WTC11 (cell line): Measurements from ENCODE around the gene GPN2. TPM values are rescaled to one million over a fixed set of nuclear protein-coding genes. Genes with fewer than 3 reads are reported as not detected.
A peak's percentile ranks its signal among the peaks of the same experiment; 100 is the strongest.

ENCODE experiments used
- ATAC-seq: fragments of 200-7000 bp; cut with Tn5 transposase; 2 replicates; pipeline ENCODE4 v1.10.0; 2021; ENCODE audit warnings: mild to moderate bottlenecking, moderate library complexity
- CTCF ChIA-PET: fragments of 300-600 bp; sonication (Branson Sonifier 250); formaldehyde crosslinking; loops from one replicate; lab custom pipeline; 2021; ENCODE audit warnings: antibody characterized with exemption; lab: Charles Lee
- POLR2A ChIA-PET: fragments of 350-600 bp; sonication (Branson Sonifier 250); formaldehyde crosslinking; loops from one replicate; lab custom pipeline; 2021; ENCODE audit warnings: antibody characterized with exemption; lab: Charles Lee
- DNase-seq: peaks from one replicate; pipeline ENCODE4 v3.0.0; 2021; ENCODE audit warnings: low spot score
- H3K27ac Mint-ChIP-seq: 2 replicates; pipeline ENCODE4 v1.8.0; 2021; ENCODE audit warnings: mixed read lengths
- H3K27me3 Mint-ChIP-seq: 2 replicates; pipeline ENCODE4 v1.8.0; 2021; ENCODE audit warnings: low read depth, mild to moderate bottlenecking, moderate library complexity, mixed read lengths
- H3K36me3 Mint-ChIP-seq: 2 replicates; pipeline ENCODE4 v1.8.0; 2021; ENCODE audit warnings: mixed read lengths
- H3K4me1 Mint-ChIP-seq: 2 replicates; pipeline ENCODE4 v1.8.0; 2022; ENCODE audit warnings: mixed read lengths
- H3K4me3 Mint-ChIP-seq: 2 replicates; pipeline ENCODE4 v1.8.0; 2021; ENCODE audit warnings: mild to moderate bottlenecking, moderate library complexity, mixed read lengths
- H3K9me3 Mint-ChIP-seq: 2 replicates; pipeline ENCODE4 v1.8.0; 2021; ENCODE audit warnings: mixed read lengths
- ATF3 ChIP-seq: sonication (generic); formaldehyde crosslinking; conservative IDR thresholded peaks from 2 replicates; pipeline ENCODE4 v1.8.1; 2022; ENCODE audit warnings: mild to moderate bottlenecking, missing genetic modification reagents
- ATF6 ChIP-seq: sonication (generic); formaldehyde crosslinking; IDR thresholded peaks from 2 replicates; pipeline ENCODE4 v1.8.1; 2023; ENCODE audit warnings: mild to moderate bottlenecking, missing genetic modification reagents
- ESRRA ChIP-seq: sonication (generic); formaldehyde crosslinking; IDR thresholded peaks from 2 replicates; pipeline ENCODE4 v1.8.1; 2022; ENCODE audit warnings: mild to moderate bottlenecking, missing genetic modification reagents, borderline replicate concordance
- GRHL2 ChIP-seq: fragments of 250-450 bp; sonication (Bioruptor Pico); IDR thresholded peaks from 2 replicates; pipeline ENCODE4 v1.8.0; 2022; ENCODE audit warnings: mild to moderate bottlenecking, moderate library complexity; ENCODE audit not compliant: insufficient replicate concordance, severe bottlenecking
- MXD4 ChIP-seq: fragments of 250-450 bp; sonication (Bioruptor Pico); IDR thresholded peaks from 2 replicates; pipeline ENCODE4 v1.8.0; 2021; ENCODE audit warnings: mild to moderate bottlenecking, moderate library complexity, borderline replicate concordance
- RORB ChIP-seq: fragments of 250-450 bp; sonication (Bioruptor Pico); IDR thresholded peaks from 2 replicates; pipeline ENCODE4 v1.9.0; 2021; ENCODE audit warnings: mild to moderate bottlenecking
- SMAD4 ChIP-seq: sonication (generic); formaldehyde crosslinking; IDR thresholded peaks from 2 replicates; pipeline ENCODE4 v1.8.0; 2022; ENCODE audit warnings: mild to moderate bottlenecking, missing genetic modification reagents
- TCF7 ChIP-seq: sonication (generic); formaldehyde crosslinking; IDR thresholded peaks from 2 replicates; pipeline ENCODE4 v1.8.0; 2022; ENCODE audit warnings: mild to moderate bottlenecking, low read depth, missing genetic modification reagents, moderate library complexity
- TEAD4 ChIP-seq: sonication (generic); formaldehyde crosslinking; IDR thresholded peaks from 2 replicates; pipeline ENCODE4 v1.8.0; 2022; ENCODE audit warnings: mild to moderate bottlenecking, missing genetic modification reagents
- ZNF219 ChIP-seq: sonication (generic); formaldehyde crosslinking; IDR thresholded peaks from 2 replicates; pipeline ENCODE4 v1.8.0; 2023; ENCODE audit warnings: missing genetic modification reagents, mild to moderate bottlenecking, borderline replicate concordance
- ZNF317 ChIP-seq: sonication (generic); formaldehyde crosslinking; IDR thresholded peaks from 2 replicates; pipeline ENCODE4 v1.8.1; 2023; ENCODE audit warnings: low read depth, mild to moderate bottlenecking, moderate library complexity, missing genetic modification reagents, borderline replicate concordance
- total RNA-seq: library from RNA; stranded (reverse); gene quantifications from 3 replicates; pipeline ENCODE4 v1.2.3, GENCODE V29; 2021
- TF ChIP-seq, protein P1 (sequence below): fragments of 250-450 bp; sonication (Bioruptor Pico); IDR thresholded peaks from 2 replicates; pipeline ENCODE4 v1.9.0; 2021; ENCODE audit warnings: mild to moderate bottlenecking
- TF ChIP-seq, protein P2 (sequence below): fragments of 250-450 bp; sonication (Bioruptor Pico); IDR thresholded peaks from 2 replicates; pipeline ENCODE4 v1.9.0; 2021; ENCODE audit warnings: moderate library complexity, mild to moderate bottlenecking, inconsistent platforms, borderline replicate concordance
- TF ChIP-seq, protein P3 (sequence below): sonication (generic); formaldehyde crosslinking; conservative IDR thresholded peaks from 2 replicates; pipeline ENCODE4 v1.8.1; 2023; ENCODE audit warnings: mild to moderate bottlenecking, low read depth, missing genetic modification reagents, moderate library complexity
- TF ChIP-seq, protein P4 (sequence below): fragments of 250-450 bp; sonication (Bioruptor Pico); IDR thresholded peaks from 2 replicates; pipeline ENCODE4 v1.8.0; 2021; ENCODE audit warnings: mild to moderate bottlenecking

Gene GPN2
- total RNA-seq, 1 experiment from 2014 or later: 38.5 TPM

DNA sequence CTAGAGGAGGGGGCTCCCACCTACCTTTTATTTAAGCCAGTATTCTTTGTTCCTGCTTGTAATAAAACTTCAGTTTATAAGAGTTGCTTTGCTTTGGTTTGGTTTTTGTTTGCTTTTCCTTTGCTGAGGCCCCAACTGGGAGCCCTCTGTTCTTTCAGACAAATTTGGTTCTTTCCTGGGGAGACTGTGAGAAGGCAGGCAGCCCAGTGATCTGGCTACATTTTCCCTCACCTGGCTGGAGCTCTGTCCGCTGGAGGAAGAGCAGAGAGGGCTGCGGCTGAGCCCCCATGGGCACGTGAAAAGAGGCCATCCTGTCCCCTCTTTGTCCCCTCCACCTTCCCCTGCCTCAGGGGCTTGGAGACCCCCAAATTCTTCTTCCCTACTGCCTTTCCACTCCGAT, 34.4 kb downstream of the GPN2 start:
- POLR2A ChIA-PET: interaction anchor here (0.5 to 0.6 kb wide), 2 partner anchors 68 to 403 kb away, joined by 3 to 4 read pairs; partner anchors contain the start of gene PIGV
- CTCF ChIA-PET: interaction anchor here (0.6 to 4.1 kb wide), 7 partner anchors 10 to 67 kb away, joined by 3 to 23 read pairs (median 6); partner anchors contain the start of genes GPN2 and ZDHHC18
- no peak for ATAC-seq
- H3K27ac Mint-ChIP-seq: peak overlapping the region; percentile 47; the same call in 1 of the 2 replicates
- TF ChIP-seq GRHL2 (CRISPR knock-in tag) (no peak), ATF6 (CRISPR knock-in tag) (no peak), ZNF317 (CRISPR knock-in tag) (no peak), RORB (CRISPR knock-in tag) (no peak), TEAD4 (CRISPR knock-in tag) (no peak)
- TF ChIP-seq, all 79 proteins: peak for 0
- no peak for DNase-seq
- peaks cover 28% of the 10 kb centered on the region for H3K36me3 Mint-ChIP-seq
- H3K4me1 Mint-ChIP-seq: peaks cover 10% of the 10 kb centered on the region
- H3K4me3 Mint-ChIP-seq: no peak overlapping the region
- no peaks in the 10 kb centered on the region for H3K27me3 Mint-ChIP-seq
- no peaks in the 10 kb centered on the region for H3K9me3 Mint-ChIP-seq

DNA sequence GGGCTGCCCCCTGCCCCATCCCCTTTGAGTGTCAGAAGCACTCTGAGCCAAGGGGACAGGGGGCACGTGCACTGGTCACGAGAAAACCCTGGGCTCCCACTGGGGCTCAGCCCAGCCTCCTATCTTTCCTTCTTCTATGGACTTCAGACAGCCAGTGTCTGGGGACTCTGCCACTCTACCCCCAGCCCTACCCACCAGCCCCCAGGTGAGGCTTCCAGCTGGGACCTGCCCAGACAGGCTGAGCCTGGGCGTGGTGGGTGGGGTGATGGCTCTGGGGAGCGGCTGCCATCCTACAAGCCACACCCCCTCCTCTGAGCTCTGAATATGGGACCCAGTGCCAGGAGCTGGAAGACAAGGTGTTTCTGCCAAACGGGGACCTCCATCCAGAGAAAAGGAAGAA, 35.2 kb downstream of the GPN2 start:
- TF ChIP-seq, protein P1, sequence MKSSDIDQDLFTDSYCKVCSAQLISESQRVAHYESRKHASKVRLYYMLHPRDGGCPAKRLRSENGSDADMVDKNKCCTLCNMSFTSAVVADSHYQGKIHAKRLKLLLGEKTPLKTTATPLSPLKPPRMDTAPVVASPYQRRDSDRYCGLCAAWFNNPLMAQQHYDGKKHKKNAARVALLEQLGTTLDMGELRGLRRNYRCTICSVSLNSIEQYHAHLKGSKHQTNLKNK: no peak
- no peak for TF ChIP-seq TCF7 (CRISPR knock-in tag)
- TF ChIP-seq SMAD4 (CRISPR knock-in tag): no peak
- no peak for TF ChIP-seq ZNF219 (CRISPR knock-in tag)
- TF ChIP-seq ATF3: no peak
- TF ChIP-seq ESRRA (CRISPR knock-in tag): no peak
- TF ChIP-seq, protein P2, sequence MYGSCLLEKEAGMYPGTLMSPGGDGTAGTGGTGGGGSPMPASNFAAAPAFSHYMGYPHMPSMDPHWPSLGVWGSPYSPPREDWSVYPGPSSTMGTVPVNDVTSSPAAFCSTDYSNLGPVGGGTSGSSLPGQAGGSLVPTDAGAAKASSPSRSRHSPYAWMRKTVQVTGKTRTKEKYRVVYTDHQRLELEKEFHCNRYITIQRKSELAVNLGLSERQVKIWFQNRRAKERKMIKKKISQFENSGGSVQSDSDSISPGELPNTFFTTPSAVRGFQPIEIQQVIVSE (CRISPR knock-in tag): no peak
- TF ChIP-seq, protein P3, sequence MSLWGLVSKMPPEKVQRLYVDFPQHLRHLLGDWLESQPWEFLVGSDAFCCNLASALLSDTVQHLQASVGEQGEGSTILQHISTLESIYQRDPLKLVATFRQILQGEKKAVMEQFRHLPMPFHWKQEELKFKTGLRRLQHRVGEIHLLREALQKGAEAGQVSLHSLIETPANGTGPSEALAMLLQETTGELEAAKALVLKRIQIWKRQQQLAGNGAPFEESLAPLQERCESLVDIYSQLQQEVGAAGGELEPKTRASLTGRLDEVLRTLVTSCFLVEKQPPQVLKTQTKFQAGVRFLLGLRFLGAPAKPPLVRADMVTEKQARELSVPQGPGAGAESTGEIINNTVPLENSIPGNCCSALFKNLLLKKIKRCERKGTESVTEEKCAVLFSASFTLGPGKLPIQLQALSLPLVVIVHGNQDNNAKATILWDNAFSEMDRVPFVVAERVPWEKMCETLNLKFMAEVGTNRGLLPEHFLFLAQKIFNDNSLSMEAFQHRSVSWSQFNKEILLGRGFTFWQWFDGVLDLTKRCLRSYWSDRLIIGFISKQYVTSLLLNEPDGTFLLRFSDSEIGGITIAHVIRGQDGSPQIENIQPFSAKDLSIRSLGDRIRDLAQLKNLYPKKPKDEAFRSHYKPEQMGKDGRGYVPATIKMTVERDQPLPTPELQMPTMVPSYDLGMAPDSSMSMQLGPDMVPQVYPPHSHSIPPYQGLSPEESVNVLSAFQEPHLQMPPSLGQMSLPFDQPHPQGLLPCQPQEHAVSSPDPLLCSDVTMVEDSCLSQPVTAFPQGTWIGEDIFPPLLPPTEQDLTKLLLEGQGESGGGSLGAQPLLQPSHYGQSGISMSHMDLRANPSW (CRISPR knock-in tag): no peak
- no peak for TF ChIP-seq MXD4
- TF ChIP-seq, protein P4, sequence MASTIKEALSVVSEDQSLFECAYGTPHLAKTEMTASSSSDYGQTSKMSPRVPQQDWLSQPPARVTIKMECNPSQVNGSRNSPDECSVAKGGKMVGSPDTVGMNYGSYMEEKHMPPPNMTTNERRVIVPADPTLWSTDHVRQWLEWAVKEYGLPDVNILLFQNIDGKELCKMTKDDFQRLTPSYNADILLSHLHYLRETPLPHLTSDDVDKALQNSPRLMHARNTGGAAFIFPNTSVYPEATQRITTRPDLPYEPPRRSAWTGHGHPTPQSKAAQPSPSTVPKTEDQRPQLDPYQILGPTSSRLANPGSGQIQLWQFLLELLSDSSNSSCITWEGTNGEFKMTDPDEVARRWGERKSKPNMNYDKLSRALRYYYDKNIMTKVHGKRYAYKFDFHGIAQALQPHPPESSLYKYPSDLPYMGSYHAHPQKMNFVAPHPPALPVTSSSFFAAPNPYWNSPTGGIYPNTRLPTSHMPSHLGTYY (CRISPR knock-in tag): no peak
- DNase-seq (no peak), ATAC-seq (no peak)
- H3K36me3 Mint-ChIP-seq: peaks cover 34% of the 10 kb centered on the region
- CTCF ChIA-PET: interaction anchor here (1.9 to 2.3 kb wide), 3 partner anchors 13 to 34 kb away, joined by 5 to 8 read pairs (median 6); partner anchors contain the start of gene ZDHHC18
- no peak overlapping the region for H3K27ac Mint-ChIP-seq
- H3K4me3 Mint-ChIP-seq: no peak overlapping the region
- H3K27me3 Mint-ChIP-seq: no peaks in the 10 kb centered on the region
- peaks cover 10% of the 10 kb centered on the region for H3K4me1 Mint-ChIP-seq
- no peaks in the 10 kb centered on the region for H3K9me3 Mint-ChIP-seq
- POLR2A ChIA-PET: no interaction called here
